ENCODE measurements around the gene CDHR3.

CDHR3 gene

GRCh38 chr7:106029451-106029850 is 66.4 kb downstream of the CDHR3 start:
- no peak for DNase-seq (ENCODE audit: low read depth)

DNA sequence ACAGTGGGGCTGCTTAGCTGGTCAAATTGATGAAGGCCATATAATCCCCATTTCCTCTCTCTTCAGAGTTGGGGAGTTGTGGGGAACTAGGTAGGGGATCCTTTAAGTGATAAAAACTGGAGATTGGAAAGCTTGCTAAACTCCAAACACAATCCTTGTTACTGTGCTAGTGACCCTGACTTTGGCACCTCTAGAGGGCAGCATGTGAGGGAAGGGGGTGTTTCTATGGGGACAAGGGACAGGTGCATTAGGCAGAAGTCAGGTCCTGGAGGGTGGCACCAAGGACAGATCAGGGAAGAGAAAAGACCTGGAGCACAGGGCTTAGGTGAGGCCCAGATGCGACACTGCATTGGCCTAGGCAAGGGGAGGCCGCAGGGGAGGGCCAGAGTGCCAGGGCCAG is 66.9 kb downstream of the CDHR3 start:
- DNase-seq (ENCODE audit: low read depth) = no peak

- no peak for DNase-seq (ENCODE audit: low read depth)
Observed at GRCh38 chr7:106031300-106032035, 68.4 kb downstream of the CDHR3 start.

- DNase-seq (ENCODE audit: low read depth) = no peak
Observed at GRCh38 chr7:106032295-106032694, 69.2 kb downstream of the CDHR3 start.

DNA sequence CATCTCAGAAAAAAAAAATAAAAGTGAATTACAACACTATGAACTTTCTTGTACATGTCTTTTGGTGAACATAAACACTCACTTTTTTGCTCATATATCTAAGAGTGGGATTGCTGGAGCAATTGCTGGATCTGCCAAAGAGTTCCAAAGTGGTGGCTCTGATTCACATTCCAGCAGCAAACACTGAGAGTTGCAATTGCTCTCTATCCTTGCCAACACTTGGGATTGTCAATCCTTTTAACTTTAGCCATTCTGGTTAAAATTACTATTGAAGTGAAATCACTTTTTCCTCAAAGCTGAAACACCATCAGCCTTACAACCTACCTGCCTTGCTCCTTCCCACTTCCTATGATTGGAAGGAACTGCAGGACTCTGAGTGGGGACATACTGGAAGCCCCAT is 70.7 kb downstream of the CDHR3 start:
- no peak for DNase-seq (ENCODE audit: low read depth)

- DNase-seq (ENCODE audit: low read depth) = no peak
Observed at GRCh38 chr7:106034383-106034782, 71.3 kb downstream of the CDHR3 start.

GRCh38 chr7:106035568-106035967 is 72.5 kb downstream of the CDHR3 start:
- no peak for DNase-seq (ENCODE audit: low read depth)

DNA sequence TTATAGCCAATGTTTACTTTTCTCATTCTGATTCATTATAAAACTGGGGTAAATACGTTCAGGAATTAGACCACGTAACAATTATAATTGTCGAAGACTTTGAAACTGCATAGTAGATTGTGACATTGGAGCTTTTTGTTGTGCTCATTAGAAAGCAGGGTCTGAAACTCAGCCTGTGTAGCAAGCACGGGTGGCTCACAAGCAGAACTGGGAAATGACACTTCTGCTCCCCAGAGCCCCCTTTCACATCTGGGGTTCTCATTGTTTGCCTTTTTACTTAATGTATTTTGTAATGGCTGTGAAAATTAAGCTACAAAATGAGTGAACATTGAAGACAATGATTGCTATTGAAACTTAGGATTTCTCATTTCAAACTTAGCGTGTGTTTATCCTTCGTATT is 72.9 kb downstream of the CDHR3 start:
- DNase-seq (ENCODE audit: low read depth) = no peak

DNA sequence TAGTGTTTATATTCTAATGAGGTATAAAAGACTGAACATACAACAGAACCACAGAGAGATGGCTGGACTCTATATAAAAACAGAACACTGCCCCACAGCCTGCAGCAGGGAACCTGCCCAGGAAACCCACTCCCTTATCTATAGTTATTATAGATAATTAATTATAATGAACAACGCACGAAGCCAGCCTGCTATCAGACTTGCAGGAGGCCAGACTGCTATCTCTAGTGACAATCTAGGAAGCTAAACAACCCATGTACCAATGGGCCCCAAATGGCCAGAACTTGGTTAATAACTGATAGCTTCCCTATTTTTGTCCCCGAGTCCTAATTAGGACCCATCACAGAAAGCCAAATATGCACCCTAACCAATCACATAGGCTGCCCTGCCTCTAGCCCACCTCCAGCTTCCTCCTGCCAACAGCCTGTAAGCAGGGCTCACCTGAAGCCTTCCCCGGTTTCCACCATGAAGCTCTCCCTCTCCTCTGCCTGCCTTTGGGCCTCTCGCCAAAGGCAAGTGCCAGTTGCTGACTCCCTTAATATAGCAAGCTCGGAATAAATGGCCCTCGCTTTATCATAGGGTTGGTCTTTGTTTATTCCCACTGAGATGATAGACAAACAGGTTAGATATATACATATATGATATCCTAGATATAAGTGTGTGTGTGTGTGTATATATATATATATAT is 74.6 kb downstream of the CDHR3 start:
- no peak for DNase-seq (ENCODE audit: low read depth)

DNA sequence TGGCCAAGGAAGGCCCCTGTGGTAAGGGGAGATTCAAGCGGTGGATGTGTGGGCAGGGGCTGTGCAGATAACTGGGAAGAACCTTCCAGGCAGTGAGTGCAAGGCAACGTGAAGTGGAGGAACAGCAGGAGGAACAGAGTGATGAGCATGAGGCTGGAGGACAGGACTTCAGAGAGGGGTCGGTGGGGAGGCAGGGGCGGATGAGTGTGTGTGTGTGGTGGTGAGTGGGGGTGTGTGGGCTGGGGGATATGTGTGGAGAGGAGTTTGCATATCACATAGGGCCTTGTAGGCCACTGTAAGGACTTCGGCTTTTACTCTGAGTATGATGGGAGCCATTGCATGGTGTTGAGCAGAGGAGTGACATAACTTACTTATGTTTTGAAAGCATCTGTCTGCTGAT is 75.2 kb downstream of the CDHR3 start:
- DNase-seq (ENCODE audit: low read depth) = no peak

DNA sequence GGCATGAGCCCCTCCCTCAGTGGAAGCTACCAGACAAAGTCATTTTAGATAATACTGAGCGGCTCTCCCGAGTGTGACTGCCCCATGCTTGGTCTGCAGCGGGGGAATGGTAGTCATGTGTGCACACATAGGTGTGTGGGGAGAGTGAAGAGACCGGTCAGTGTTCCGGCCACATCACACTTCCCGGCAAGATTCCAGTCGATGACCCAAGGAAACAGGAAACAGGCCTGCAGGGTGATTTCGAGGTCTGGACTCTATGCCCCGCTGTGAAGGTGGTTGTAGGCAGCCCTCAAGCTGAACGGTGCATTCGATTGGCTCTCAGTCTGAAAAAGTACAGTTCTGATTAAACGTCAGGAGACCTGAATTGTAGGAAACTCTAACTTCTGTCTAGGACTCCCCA is 75.9 kb downstream of the CDHR3 start:
- no peak for DNase-seq (ENCODE audit: low read depth)

DNA sequence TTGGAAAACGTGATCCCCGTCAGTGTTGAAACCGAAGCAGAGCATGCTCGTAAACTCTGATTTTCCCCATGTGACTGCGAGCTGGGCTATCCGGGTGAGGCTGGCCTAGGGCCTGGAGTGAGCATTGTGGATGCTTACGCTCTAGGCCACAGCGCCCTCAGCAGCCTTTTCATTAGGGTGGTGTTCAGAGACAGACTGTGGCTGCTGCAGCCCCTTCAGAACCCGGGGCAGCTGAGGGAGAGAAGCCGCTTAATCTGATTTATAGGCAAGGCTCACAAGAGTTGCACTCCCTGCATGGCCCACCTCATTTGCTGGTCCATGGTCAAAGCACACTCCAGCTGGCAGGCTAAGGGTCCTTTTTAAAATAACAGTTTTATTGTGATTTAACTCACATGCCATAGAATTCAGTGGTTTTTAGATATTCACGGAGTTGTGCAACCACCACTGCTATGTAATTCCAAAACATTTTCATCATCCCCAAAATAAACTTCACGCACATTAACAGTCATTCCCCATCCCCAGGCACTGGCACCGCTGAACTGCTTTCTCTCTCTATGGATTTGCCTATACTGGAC is 76.5 kb downstream of the CDHR3 start:
- DNase-seq (ENCODE audit: low read depth) = no peak

GRCh38 chr7:106041140-106041717 is 78.2 kb downstream of the CDHR3 start:
- no peak for DNase-seq (ENCODE audit: low read depth)

DNA sequence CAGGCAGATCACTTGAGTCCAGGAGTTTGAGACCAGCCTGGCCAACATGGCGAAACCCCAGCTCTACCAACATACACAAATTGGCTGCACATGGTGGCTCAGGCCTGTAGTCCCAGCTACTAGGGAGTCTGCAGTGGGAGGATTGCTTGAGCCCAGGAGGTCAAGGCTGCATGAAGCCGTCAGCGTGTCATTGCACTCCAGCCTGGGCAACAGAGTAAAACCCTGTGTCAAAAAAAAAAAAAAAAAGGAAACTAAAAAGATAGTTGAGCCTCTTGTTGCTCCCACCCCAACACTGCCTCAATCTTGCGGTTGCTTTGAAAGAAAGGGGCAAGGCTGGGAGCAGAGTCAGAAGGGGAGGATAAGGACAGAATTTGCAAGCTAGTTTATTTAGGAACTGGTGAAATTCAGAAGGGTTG is 79.1 kb downstream of the CDHR3 start:
- DNase-seq (ENCODE audit: low read depth) = no peak

DNA sequence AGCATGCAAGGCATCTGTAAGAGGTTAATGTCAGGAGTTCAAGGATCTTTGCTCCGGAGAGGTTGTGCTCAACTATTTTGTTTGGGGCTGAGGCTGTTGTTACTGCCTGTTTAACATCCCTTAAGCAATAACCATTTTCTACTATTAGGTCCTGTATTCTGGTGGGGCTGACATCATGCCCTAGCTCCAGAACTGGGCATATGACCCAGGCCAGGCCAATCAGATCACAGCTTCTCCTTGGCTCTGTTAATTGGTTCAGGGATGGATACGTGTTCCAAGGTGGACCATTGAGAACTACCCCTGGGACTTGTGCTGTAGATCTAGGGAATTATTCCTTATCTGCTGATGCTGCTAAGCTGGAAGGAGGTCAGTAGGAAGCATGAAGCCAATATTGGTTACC is 82.1 kb downstream of the CDHR3 start:
- no peak for DNase-seq (ENCODE audit: low read depth)

DNA sequence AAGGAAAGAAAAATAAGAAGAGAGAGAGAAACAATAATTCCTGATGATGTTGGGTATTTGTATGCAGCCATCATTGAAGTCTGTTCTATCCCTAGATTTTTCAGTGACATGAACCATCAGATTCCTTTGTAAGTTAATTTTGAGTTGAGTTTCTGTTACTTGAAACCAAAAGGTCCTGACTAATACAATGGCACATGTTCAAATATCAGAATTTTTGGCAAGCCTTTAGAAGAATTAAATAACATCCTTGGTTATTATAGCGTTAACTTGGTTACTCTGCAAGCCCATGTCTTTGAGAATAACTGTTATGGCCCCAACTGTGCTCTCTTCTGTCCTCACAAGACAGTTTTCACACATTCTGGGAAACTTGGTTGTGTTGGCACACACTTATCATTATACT is 82.5 kb downstream of the CDHR3 start:
- no peak for DNase-seq (ENCODE audit: low read depth)

DNA sequence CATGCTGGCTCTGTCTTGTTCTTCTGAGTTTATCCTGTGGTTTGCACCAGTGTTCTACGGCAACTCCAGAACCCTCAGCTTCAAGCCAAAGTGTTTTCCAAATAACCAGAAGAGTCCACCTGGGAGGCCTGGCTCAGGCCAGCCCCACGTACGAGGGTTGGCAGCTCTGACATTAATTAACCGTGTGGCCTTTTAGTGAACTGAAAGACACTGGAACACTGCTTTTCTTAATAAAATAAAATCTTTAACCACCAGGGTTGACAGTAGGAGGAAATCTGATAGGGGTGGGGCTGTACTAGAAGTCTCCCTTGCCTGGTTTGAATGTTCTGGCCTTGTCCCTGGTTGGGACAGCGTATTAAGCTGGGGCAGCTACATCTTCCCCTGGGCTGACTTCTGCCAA is 84.1 kb downstream of the CDHR3 start:
- no peak for DNase-seq (ENCODE audit: low read depth)

GRCh38 chr7:106047818-106048705 is 85.0 kb downstream of the CDHR3 start:
- DNase-seq (ENCODE audit: low read depth) = no peak

GRCh38 chr7:106048706-106049020 is 85.6 kb downstream of the CDHR3 start:
- DNase-seq (ENCODE audit: low read depth) = no peak

DNA sequence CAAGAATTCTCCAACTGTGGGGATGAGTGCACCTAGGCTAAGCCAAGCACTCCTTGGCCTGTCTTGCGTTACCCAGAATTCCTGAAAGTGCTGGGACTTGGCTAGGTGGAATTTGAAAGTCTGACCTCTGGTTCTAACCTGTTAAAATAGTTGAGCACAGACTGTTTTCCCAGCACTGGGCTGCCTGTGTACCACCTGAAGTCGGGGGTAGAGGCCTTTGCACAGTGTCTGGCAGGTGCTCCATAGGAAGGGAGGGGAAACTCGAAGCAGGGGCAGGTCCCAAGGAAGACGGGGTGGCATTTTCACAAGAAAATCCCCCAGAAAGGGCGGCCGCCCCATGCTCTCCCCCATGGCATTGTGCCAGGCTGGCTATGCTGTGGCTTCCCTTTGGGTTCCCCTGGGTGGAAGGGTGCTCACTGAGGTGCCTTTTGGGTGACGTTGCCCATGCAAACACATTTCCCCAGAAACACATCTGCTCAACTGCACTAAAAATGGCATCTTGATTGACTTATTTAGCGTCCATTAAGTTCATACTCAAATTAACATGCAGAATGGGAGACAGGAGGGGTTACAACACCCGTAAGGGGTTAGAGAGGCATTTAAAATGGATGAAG is 86.2 kb downstream of the CDHR3 start:
- DNase-seq (ENCODE audit: low read depth) = no peak

DNA sequence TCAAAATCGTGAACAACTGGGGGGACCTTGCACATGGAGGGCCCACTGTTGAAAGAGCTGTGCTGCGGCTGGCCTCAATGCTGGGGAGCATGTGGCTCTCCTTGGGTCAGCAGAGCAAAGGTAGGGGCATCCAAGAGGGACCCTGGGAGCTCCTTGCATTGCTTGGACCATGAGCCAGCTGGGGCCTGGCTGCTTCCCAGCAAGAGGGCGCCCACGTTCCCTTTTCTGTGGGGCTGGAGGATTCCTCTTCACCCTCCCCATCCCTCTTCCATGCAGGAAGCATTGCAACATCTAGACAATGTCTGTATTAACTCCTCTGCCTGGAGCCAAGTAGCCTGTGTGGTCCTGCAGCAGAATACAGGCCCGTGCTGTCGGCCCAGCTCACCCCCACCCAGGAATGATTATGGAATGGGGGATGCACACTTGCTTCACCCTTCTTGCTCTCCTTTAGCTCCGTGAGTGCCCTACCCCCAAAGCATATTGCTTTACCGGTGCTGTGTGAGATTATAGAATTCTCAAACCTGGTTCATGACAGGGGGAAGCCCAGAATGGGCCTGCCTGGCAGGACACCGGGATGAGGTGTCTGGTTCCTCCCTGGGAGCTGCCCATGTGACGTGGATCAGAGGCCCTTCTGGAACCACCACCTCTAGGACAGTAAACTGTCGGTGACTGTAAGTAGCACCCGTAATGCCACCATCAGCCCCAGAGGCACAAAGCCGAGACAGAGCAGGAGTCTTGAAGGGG is 87.1 kb downstream of the CDHR3 start:
- no peak for DNase-seq (ENCODE audit: low read depth)
